ENCODE measurements around the gene COG8.
"Not testable (repeated sequence)": the region's sequence is repeated elsewhere in the genome, so short reads cannot be mapped to it uniquely, and the experiment has no call there.

The COG8 gene

GRCh38 chr16:69319381-69319780, 20.0 kb downstream of the COG8 start:
- DNase-seq (ENCODE audit: low read depth, low spot score): no peak

GRCh38 chr16:69318911-69319289, 20.5 kb downstream of the COG8 start:
- no peak for DNase-seq (ENCODE audit: low read depth, low spot score)

GRCh38 chr16:69318177-69318910, 21.0 kb downstream of the COG8 start:
- DNase-seq (ENCODE audit: low read depth, low spot score): no peak

GRCh38 chr16:69316595-69317034, 22.7 kb downstream of the COG8 start:
- no peak for DNase-seq (ENCODE audit: low read depth, low spot score)

- DNase-seq (ENCODE audit: low read depth, low spot score): no peak
These were observed 23.7 kb downstream of the COG8 start for GRCh38 chr16:69315486-69316311.

DNA sequence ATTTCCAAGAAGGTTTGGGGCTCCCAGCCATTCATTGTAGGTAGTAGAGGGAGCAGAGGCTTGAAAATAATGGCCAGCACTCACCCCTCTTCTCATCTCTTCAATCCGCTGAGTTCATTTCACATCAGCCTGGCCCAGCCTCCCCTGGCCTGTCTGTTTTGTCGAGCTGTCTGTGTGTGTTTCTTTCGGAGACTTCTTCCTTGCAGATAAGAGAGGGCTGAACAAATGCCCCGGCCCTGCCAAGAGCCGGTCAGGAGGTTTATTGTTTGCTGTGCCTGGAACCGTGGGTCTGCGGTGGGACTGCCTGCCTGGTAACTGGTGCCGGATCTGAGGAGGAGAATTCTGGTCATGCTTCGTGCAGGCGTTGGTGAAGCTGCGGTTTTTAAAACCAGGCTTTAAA, 24.8 kb downstream of the COG8 start:
- no peak for DNase-seq (ENCODE audit: low read depth, low spot score)

DNA sequence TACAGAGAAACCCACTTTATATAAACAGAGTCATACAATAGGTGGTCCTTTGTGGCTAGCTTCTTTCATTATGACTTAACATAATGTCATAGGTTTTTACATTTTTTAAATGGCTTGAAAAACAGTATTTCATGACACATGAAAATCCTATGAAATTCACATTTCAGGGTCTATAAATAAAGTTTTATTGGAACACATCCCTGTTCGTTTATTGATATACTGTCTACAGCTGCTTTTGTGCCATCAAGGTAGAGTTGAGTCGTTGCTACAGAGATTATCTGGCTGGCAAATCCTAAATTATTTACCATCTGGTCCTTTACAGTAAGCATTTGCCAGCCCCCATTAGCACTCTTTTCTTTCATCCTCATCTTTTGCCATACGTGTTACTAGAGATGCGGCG, 25.9 kb downstream of the COG8 start:
- DNase-seq (ENCODE audit: low read depth, low spot score): no peak

DNA sequence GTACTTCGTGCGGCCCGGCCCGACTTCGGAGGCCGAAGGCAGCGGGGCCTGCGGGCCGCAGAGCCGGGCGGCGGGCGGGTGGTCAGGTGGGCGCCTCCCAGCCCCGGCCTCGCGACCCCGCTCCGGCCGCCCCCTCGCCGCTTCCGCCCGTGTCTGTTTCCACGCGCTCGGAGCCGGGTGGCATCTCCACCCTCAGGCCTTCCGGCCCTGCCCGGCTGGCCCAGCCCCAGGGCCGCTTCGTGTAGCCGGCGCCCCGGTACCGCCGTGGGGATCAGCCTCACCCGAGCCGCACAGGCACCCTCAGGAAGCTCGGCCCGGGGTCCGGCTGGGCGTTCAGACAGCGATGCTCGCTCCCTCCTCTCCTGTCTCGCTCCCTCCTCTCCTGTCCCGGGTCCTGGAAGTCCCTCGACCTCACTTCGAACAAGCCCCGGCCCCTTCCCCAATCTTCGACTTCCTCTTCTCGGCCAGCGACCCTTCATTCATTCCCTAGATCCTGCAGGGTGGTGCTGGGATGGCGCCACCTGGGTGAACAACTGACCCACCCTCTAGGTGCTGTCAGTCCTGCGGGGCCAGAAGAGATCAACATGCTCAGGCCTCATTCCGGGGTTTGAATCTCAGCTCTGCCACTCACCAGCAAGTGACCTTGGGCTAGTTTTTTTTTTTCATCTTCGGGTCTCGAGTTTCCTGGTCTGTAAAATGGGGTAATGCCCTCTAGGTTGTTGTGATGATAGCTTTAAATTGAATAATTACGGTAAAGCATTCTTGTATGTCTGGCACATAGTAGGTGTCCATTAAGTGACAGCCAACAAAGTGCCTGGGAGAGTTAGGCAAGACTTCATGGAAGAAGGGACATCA, 27.6 kb downstream of the COG8 start:
- peak; percentile 51 for DNase-seq (ENCODE audit: low read depth, low spot score)

- peak; percentile 98 for DNase-seq (ENCODE audit: low read depth, low spot score)
These were observed 28.5 kb downstream of the COG8 start, which contains the start of gene VPS4A for GRCh38 chr16:69310653-69311532. VPS4A (plus strand) TSS chr16:69311350; CDS start chr16:69311512, 162 bp downstream.

- no peak for DNase-seq (ENCODE audit: low read depth, low spot score)
These were observed 30.0 kb downstream of the COG8 start for GRCh38 chr16:69309316-69309715.

DNA sequence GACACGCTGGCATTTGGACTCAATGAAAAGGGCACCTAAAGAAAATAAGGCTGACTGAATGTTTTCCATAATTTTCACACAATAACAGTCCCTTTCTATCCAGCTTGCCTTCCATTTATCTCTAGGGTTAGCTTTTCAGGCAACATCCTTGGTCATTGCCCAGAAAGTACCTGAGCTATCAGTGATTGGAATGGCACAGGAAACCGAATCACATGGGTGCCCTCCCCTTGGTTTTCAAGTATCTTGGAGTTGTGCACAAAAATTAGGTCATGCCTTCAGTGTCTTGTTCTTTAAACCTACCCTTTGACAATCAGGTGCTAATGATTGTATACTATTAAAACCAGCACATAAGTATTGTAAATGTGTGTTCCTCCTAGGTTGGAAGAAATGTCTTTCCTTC, 31.5 kb downstream of the COG8 start:
- DNase-seq (ENCODE audit: low read depth, low spot score): no peak

GRCh38 chr16:69307091-69307490, 32.3 kb downstream of the COG8 start:
- DNase-seq (ENCODE audit: low read depth, low spot score): no peak

GRCh38 chr16:69306031-69306430, 33.3 kb downstream of the COG8 start:
- no peak for DNase-seq (ENCODE audit: low read depth, low spot score)

- DNase-seq (ENCODE audit: low read depth, low spot score): no peak
These were observed 37.1 kb downstream of the COG8 start for GRCh38 chr16:69302301-69302700.

GRCh38 chr16:69301861-69302260, 37.5 kb downstream of the COG8 start:
- no peak for DNase-seq (ENCODE audit: low read depth, low spot score)

DNA sequence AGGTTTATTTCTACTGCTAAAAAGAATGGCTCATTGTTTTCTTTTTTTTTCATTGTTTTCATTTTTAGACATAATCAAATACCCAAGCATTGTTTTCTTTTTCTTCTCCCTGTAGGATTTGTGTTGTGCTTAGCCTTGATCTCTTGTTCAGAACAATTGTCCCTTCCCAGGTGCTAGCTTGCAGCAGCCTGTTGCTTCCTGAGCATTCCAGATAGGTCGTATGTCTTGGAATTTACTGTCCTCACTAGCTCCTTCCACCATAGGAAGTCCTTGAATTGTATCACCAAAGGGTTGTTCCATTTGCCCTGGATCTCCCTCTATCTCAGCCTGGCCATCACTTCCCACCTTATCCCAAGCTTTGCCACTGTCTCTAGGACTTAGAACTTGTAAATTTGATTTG, 38.2 kb downstream of the COG8 start:
- DNase-seq (ENCODE audit: low read depth, low spot score): no peak

GRCh38 chr16:69298261-69298660, 41.1 kb downstream of the COG8 start:
- DNase-seq (ENCODE audit: low read depth, low spot score): no peak

- not testable (repeated sequence) for DNase-seq (ENCODE audit: low read depth, low spot score)
These were observed 42.6 kb downstream of the COG8 start for GRCh38 chr16:69296771-69297170.

GRCh38 chr16:69294051-69294450, 45.3 kb downstream of the COG8 start:
- no peak for DNase-seq (ENCODE audit: low read depth, low spot score)

DNA sequence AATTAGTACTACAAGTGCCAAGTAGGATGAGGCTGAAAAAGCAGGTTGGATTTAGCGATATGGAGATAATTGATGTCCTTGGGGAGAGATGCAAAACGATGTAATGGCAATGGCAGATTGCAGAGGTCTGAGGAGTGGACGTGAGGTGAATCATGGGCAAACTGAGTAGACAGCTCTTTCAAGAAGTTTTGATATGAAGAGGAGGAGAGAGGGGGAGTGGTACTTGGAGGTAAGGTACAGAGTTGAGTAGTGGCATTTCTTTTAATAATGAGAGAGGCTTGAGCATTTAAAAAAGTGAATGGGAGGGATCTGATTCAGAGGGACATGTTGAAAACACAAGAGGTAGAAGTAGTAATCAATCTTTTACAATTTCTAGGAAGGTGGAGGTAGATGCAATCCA, 46.0 kb downstream of the COG8 start:
- DNase-seq (ENCODE audit: low read depth, low spot score): no peak

DNA sequence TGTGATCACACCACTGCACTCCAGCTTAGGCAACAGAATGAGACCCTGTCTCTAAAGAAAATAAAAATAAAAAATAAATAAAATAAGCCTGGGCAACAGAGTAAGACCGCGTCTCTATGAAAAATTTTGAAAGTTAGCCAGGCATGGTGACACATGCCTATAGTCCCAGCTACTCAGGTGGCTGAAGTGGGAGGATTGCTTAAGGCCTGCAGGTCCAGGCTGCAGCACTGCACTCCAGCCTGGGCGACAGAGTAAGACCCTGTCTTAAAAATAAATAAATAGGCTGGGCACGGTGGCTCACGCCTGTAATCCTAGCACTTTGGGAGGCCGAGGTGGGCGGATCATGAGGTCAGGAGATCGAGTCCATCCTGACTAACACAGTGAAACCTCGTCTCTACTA, 47.7 kb downstream of the COG8 start:
- DNase-seq (ENCODE audit: low read depth, low spot score): not testable (repeated sequence)

All from ELF-1 (cell line).